Measurements from ENCODE around the gene PDE2A. TPM values are rescaled to one million over a fixed set of nuclear protein-coding genes. Genes with fewer than 3 reads are reported as not detected.

PDE2A gene
- total RNA-seq, 1 donor from 2014 or later: 0.82 TPM

GRCh38 chr11:72707032-72707431, 32.8 kb upstream of the PDE2A start:
- H3K27ac ChIP-seq (ENCODE audit: low read depth, low read length): no peak overlapping the region
- peaks cover 57% of the 10 kb centered on the region for H4K20me1 ChIP-seq (ENCODE audit: insufficient read depth, low read length)
- H3K4me2 ChIP-seq (ENCODE audit: low read length): no peak overlapping the region
- peaks cover 15% of the 10 kb centered on the region for H3K4me1 Mint-ChIP-seq (ENCODE audit: low read depth, unreplicated experiment)
- H3K4me3 ChIP-seq (ENCODE audit: insufficient read depth, low read depth, low read length): no peak overlapping the region
- FAIRE-seq (no peak), DNase-seq (ENCODE audit: low read depth) (no peak)
- H3K9me3 Mint-ChIP-seq (ENCODE audit: unreplicated experiment): no peaks in the 10 kb centered on the region
- H3K4me3 Mint-ChIP-seq (ENCODE audit: unreplicated experiment): no peak overlapping the region
- H3K79me2 ChIP-seq (ENCODE audit: insufficient read depth, low read length): no peaks in the 10 kb centered on the region
- no peaks in the 10 kb centered on the region for H3K9me3 ChIP-seq (ENCODE audit: insufficient read depth, low read depth, low read length)
- peaks cover 11% of the 10 kb centered on the region for H3K4me1 ChIP-seq (ENCODE audit: insufficient read depth, low read length)
- H3K27me3 Mint-ChIP-seq (ENCODE audit: low read depth, unreplicated experiment): no peaks in the 10 kb centered on the region
- H3K36me3 ChIP-seq (ENCODE audit: insufficient read depth, low read length): peaks cover 12% of the 10 kb centered on the region
- no peak overlapping the region for H2AFZ ChIP-seq (ENCODE audit: low read depth, low read length)
- no peaks in the 10 kb centered on the region for H3K27me3 ChIP-seq (ENCODE audit: insufficient read depth, low read length)
- peaks cover 35% of the 10 kb centered on the region for H3K36me3 Mint-ChIP-seq (ENCODE audit: low read depth, unreplicated experiment)
- H3K9ac ChIP-seq (ENCODE audit: low read length): no peak overlapping the region
- TF ChIP-seq CTCF (IDR thresholded peaks at IDR 0.05; ENCODE audit: insufficient read depth, low read depth, low read length): no peak
- no peak for TF ChIP-seq EZH2 (IDR thresholded peaks at IDR 0.05; ENCODE audit: insufficient read depth, low read length)
- H3K27ac Mint-ChIP-seq (ENCODE audit: unreplicated experiment): no peak overlapping the region

GRCh38 chr11:72706579-72706978, 32.4 kb upstream of the PDE2A start:
- Histone ChIP-seq H3K4me1 (ENCODE audit: insufficient read depth, low read length) (peaks cover 11% of the 10 kb centered on the region), H3K27ac (ENCODE audit: low read depth, low read length) (no peak overlapping the region), H3K9ac (ENCODE audit: low read length) (no peak overlapping the region), H4K20me1 (ENCODE audit: insufficient read depth, low read length) (peaks cover 53% of the 10 kb centered on the region), H3K4me2 (ENCODE audit: low read length) (no peak overlapping the region), H3K36me3 (ENCODE audit: insufficient read depth, low read length) (peaks cover 12% of the 10 kb centered on the region), H3K4me3 (ENCODE audit: insufficient read depth, low read depth, low read length) (no peak overlapping the region), H2AFZ (ENCODE audit: low read depth, low read length) (no peak overlapping the region), H3K9me3 (ENCODE audit: insufficient read depth, low read depth, low read length) (no peaks in the 10 kb centered on the region), H3K27me3 (ENCODE audit: insufficient read depth, low read length) (no peaks in the 10 kb centered on the region), H3K79me2 (ENCODE audit: insufficient read depth, low read length) (no peaks in the 10 kb centered on the region)
- Mint-ChIP-seq H3K27ac (ENCODE audit: unreplicated experiment) (no peak overlapping the region), H3K9me3 (ENCODE audit: unreplicated experiment) (no peaks in the 10 kb centered on the region), H3K4me3 (ENCODE audit: unreplicated experiment) (no peak overlapping the region), H3K4me1 (ENCODE audit: low read depth, unreplicated experiment) (peaks cover 15% of the 10 kb centered on the region), H3K36me3 (ENCODE audit: low read depth, unreplicated experiment) (peaks cover 37% of the 10 kb centered on the region), H3K27me3 (ENCODE audit: low read depth, unreplicated experiment) (no peaks in the 10 kb centered on the region)
- TF ChIP-seq CTCF (IDR thresholded peaks at IDR 0.05; ENCODE audit: insufficient read depth, low read depth, low read length) (no peak), EZH2 (IDR thresholded peaks at IDR 0.05; ENCODE audit: insufficient read depth, low read length) (no peak)
- FAIRE-seq (no peak), DNase-seq (ENCODE audit: low read depth) (no peak)

GRCh38 chr11:72705442-72706365, 31.5 kb upstream of the PDE2A start:
- Mint-ChIP-seq H3K4me3 (ENCODE audit: unreplicated experiment) (no peak overlapping the region), H3K9me3 (ENCODE audit: unreplicated experiment) (no peaks in the 10 kb centered on the region), H3K27me3 (ENCODE audit: low read depth, unreplicated experiment) (no peaks in the 10 kb centered on the region), H3K36me3 (ENCODE audit: low read depth, unreplicated experiment) (peaks cover 38% of the 10 kb centered on the region), H3K4me1 (ENCODE audit: low read depth, unreplicated experiment) (peaks cover 15% of the 10 kb centered on the region), H3K27ac (ENCODE audit: unreplicated experiment) (no peak overlapping the region)
- Histone ChIP-seq H3K27ac (ENCODE audit: low read depth, low read length) (no peak overlapping the region), H2AFZ (ENCODE audit: low read depth, low read length) (no peak overlapping the region), H3K9me3 (ENCODE audit: insufficient read depth, low read depth, low read length) (no peaks in the 10 kb centered on the region), H4K20me1 (ENCODE audit: insufficient read depth, low read length) (peaks cover 45% of the 10 kb centered on the region), H3K4me3 (ENCODE audit: insufficient read depth, low read depth, low read length) (no peak overlapping the region), H3K79me2 (ENCODE audit: insufficient read depth, low read length) (no peaks in the 10 kb centered on the region), H3K4me2 (ENCODE audit: low read length) (no peak overlapping the region), H3K9ac (ENCODE audit: low read length) (no peak overlapping the region), H3K36me3 (ENCODE audit: insufficient read depth, low read length) (peaks cover 12% of the 10 kb centered on the region), H3K27me3 (ENCODE audit: insufficient read depth, low read length) (no peaks in the 10 kb centered on the region), H3K4me1 (ENCODE audit: insufficient read depth, low read length) (peaks cover 11% of the 10 kb centered on the region)
- no peak for TF ChIP-seq EZH2 (IDR thresholded peaks at IDR 0.05; ENCODE audit: insufficient read depth, low read length)
- no peak for TF ChIP-seq CTCF (IDR thresholded peaks at IDR 0.05; ENCODE audit: insufficient read depth, low read depth, low read length)
- no peak for DNase-seq (ENCODE audit: low read depth)
- no peak for FAIRE-seq

Data from astrocyte (in vitro differentiated cells and primary cell).